ENCODE results near the gene PPP6R3.
A peak's percentile ranks its signal among the peaks of the same experiment; 100 is the strongest.

PPP6R3 gene

GRCh38 chr11:68570691-68571090 is 110.1 kb downstream of the PPP6R3 start:
- DNase-seq (ENCODE audit: low read depth, low spot score): no peak
- in situ Hi-C loops (cut with HindIII; ENCODE audit: low sequenced_read_pairs): no loop called here
- H3K4me3 ChIP-seq (ENCODE audit: low read depth, low read length): no peak overlapping the region
- TF ChIP-seq CTCF (IDR thresholded peaks at IDR 0.05; ENCODE audit: low read depth, low read length): no peak

- no peak for TF ChIP-seq CTCF (IDR thresholded peaks at IDR 0.05; ENCODE audit: low read depth, low read length)
- DNase-seq (ENCODE audit: low read depth, low spot score): peak; percentile 49
- no peak overlapping the region for H3K4me3 ChIP-seq (ENCODE audit: low read depth, low read length)
- in situ Hi-C loops (cut with HindIII; ENCODE audit: low sequenced_read_pairs): no loop called here
Measured at GRCh38 chr11:68574308-68574707, 113.8 kb downstream of the PPP6R3 start.

GRCh38 chr11:68575025-68575665 is 114.6 kb downstream of the PPP6R3 start:
- in situ Hi-C loops (cut with HindIII; ENCODE audit: low sequenced_read_pairs): no loop called here
- no peak for DNase-seq (ENCODE audit: low read depth, low spot score)
- no peak overlapping the region for H3K4me3 ChIP-seq (ENCODE audit: low read depth, low read length)
- TF ChIP-seq CTCF (IDR thresholded peaks at IDR 0.05; ENCODE audit: low read depth, low read length): no peak

- H3K4me3 ChIP-seq (ENCODE audit: low read depth, low read length): no peak overlapping the region
- in situ Hi-C loops (cut with HindIII; ENCODE audit: low sequenced_read_pairs): no loop called here
- TF ChIP-seq CTCF (IDR thresholded peaks at IDR 0.05; ENCODE audit: low read depth, low read length): no peak
- peak; percentile 25 for DNase-seq (ENCODE audit: low read depth, low spot score)
Measured at GRCh38 chr11:68579455-68579854, 118.9 kb downstream of the PPP6R3 start.

GRCh38 chr11:68581439-68581838 is 120.9 kb downstream of the PPP6R3 start:
- DNase-seq (ENCODE audit: low read depth, low spot score): no peak
- no peak overlapping the region for H3K4me3 ChIP-seq (ENCODE audit: low read depth, low read length)
- TF ChIP-seq CTCF (IDR thresholded peaks at IDR 0.05; ENCODE audit: low read depth, low read length): no peak
- in situ Hi-C loops (cut with HindIII; ENCODE audit: low sequenced_read_pairs): no loop called here

GRCh38 chr11:68581901-68582300 is 121.3 kb downstream of the PPP6R3 start:
- in situ Hi-C loops (cut with HindIII; ENCODE audit: low sequenced_read_pairs): no loop called here
- DNase-seq (ENCODE audit: low read depth, low spot score): no peak

More at GRCh38 chr11:68581901-68582300, 121.3 kb downstream of the PPP6R3 start:
- TF ChIP-seq CTCF (IDR thresholded peaks at IDR 0.05; ENCODE audit: low read depth, low read length): no peak
- no peak overlapping the region for H3K4me3 ChIP-seq (ENCODE audit: low read depth, low read length)
